PC-3 (cell line): ENCODE measurements around the gene RBPJ. TPM values are rescaled to one million over a fixed set of nuclear protein-coding genes. Genes with fewer than 3 reads are reported as not detected.

Experiments used
- ATAC-seq: fragments of 200-7000 bp; cut with Tn5 transposase; 2 replicates; pipeline ENCODE4 v1.9.1; 2020; ENCODE audit warnings: mild to moderate bottlenecking, moderate library complexity
- BruUV-seq: library from RNA; stranded (reverse); fragments of 400-500 nt; replicated peaks from 2 replicates; lab custom pipeline; 2021; lab: Mats Ljungman, UMichigan
- CTCF ChIA-PET: fragments of 300-600 bp; sonication (Branson Sonifier 250); formaldehyde crosslinking; loops from one replicate; lab custom pipeline; 2022; ENCODE audit warnings: antibody characterized with exemption; lab: Charles Lee
- POLR2A ChIA-PET: fragments of 300-600 bp; sonication (Branson Sonifier 250); formaldehyde crosslinking; loops from one replicate; lab custom pipeline; 2022; ENCODE audit warnings: antibody characterized with exemption; ENCODE audit not compliant: unreplicated experiment; lab: Charles Lee
- DNase-seq: peaks from one replicate; pipeline ENCODE4 v3.0.0-alpha.2; 2015
- H2AFZ ChIP-seq: fragments of 300-600 bp; sonication (generic); 2 replicates; pipeline ENCODE4 v1.6.0; 2016; ENCODE audit warnings: antibody characterized with exemption, low read length
- H3F3A ChIP-seq: fragments of 300-600 bp; sonication (generic); one replicate; pipeline ENCODE4 v1.6.0; 2017; ENCODE audit warnings: antibody characterized with exemption, low read length, control low read depth, mild to moderate bottlenecking; ENCODE audit not compliant: unreplicated experiment
- H3K27ac ChIP-seq: fragments of 300-600 bp; sonication (generic); 2 replicates; pipeline ENCODE4 v1.5.1; 2016; ENCODE audit warnings: mild to moderate bottlenecking, low read length
- H3K27me3 ChIP-seq: fragments of 300-600 bp; sonication (generic); 2 replicates; pipeline ENCODE4 v1.6.1; 2016; ENCODE audit warnings: low read length, mixed read lengths
- H3K36me3 ChIP-seq: fragments of 300-600 bp; sonication (generic); 2 replicates; pipeline ENCODE4 v1.6.1; 2016; ENCODE audit warnings: low read depth, mixed run types, low read length, mixed read lengths
- H3K4me1 ChIP-seq: fragments of 300-600 bp; sonication (generic); 2 replicates; pipeline ENCODE4 v1.5.1; 2016; ENCODE audit warnings: low read length; ENCODE audit not compliant: insufficient read depth
- H3K4me2 ChIP-seq: fragments of 300-600 bp; sonication (generic); 2 replicates; pipeline ENCODE4 v1.6.0; 2016; ENCODE audit warnings: low read length
- H3K4me3 ChIP-seq: fragments of 300-600 bp; sonication (generic); 2 replicates; pipeline ENCODE4 v1.5.1; 2016; ENCODE audit warnings: mild to moderate bottlenecking, low read length, mixed read lengths
- H3K79me2 ChIP-seq: fragments of 300-600 bp; sonication (generic); 2 replicates; pipeline ENCODE4 v1.6.1; 2017; ENCODE audit warnings: low read length, mixed read lengths
- H3K9ac ChIP-seq: fragments of 300-600 bp; sonication (generic); 2 replicates; pipeline ENCODE4 v1.6.0; 2016; ENCODE audit warnings: mild to moderate bottlenecking, low read length
- H3K9me2 ChIP-seq: fragments of 300-600 bp; sonication (generic); replicated peaks from 2 replicates; pipeline ENCODE4 v1.6.1; 2016; ENCODE audit warnings: mixed run types, low read length, mixed read lengths
- H3K9me3 ChIP-seq: fragments of 300-600 bp; sonication (generic); 2 replicates; pipeline ENCODE4 v1.6.1; 2016; ENCODE audit warnings: low read length, mixed read lengths
- H4K20me1 ChIP-seq: fragments of 300-600 bp; sonication (generic); 2 replicates; pipeline ENCODE4 v1.6.1; 2016; ENCODE audit warnings: low read length, mixed read lengths
- EZH2 ChIP-seq: fragments of 300-600 bp; sonication (generic); IDR thresholded peaks from one replicate; pipeline ENCODE4 v1.6.1; 2017; ENCODE audit warnings: antibody characterized with exemption, mild to moderate bottlenecking, low read length; ENCODE audit not compliant: unreplicated experiment
- EZH2phosphoT487 ChIP-seq: fragments of 300-600 bp; sonication (generic); IDR thresholded peaks from 2 replicates; pipeline ENCODE4 v1.6.1; 2018; ENCODE audit warnings: mild to moderate bottlenecking, antibody characterized with exemption, low read length, borderline replicate concordance
- intact Hi-C: fragments of 100-400 bp; cut with micrococcal nuclease; formaldehyde crosslinking; loops from 2 replicates; pipeline ENCODE4 v1.9.0; 2023
- total RNA-seq: library from RNA; depleted of rRNA; stranded (reverse); fragments of >200 nt; gene quantifications from 2 replicates; pipeline ENCODE4 v1.2.3, GENCODE V29; 2014
- TF ChIP-seq, protein P1 (sequence below): fragments of 300-600 bp; sonication (generic); conservative IDR thresholded peaks from 2 replicates; pipeline ENCODE4 v1.5.1; 2017; ENCODE audit warnings: antibody characterized with exemption, low read depth, mild to moderate bottlenecking, low read length

RBPJ gene
- total RNA-seq, 1 experiment from 2014 or later, result 39.1 TPM

DNA sequence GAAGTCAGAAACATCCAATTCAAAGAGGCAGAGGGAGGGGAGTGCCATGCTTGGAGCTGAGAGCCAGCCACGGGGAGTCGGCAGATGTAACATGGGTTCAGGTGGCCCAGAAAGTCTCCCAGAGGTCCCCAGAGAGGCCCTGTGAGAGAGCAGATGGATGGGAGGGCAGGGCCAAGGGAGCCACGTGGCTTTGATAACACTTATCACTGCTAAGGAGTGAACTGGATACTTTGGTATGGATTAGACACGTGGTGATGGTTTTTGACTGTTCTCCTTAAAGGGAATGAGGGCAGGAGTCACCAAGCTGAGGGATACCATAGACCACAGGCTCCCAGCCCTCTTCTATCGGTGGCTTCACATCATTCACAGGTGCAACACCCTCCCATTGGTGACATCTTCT, 155.7 kb downstream of the RBPJ start:
- no peaks in the 10 kb centered on the region for H3K9me3 ChIP-seq

DNA sequence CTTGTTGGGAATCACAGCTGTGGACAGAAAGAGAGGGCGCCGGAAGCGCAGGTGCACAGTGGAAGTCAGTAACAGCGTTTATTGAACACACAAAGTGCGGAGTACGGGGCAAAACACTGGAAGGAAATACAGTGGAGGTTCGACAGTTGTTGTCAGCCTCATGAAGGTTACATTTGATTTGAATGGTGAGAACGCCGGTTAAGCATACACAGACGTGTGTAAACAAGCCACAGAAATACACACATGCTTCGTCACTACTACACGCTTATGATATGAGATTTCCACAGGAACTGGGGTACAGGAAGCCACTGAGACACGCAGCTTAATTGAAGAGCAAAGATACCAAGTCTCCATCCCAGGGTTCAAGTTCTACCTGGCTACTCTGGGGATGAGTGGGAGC, 157.5 kb downstream of the RBPJ start:
- Histone ChIP-seq H3K4me1 (no peaks in the 10 kb centered on the region), H2AFZ (no peak overlapping the region), H3F3A (no peaks in the 10 kb centered on the region), H3K27ac (no peak overlapping the region), H3K9me3 (no peaks in the 10 kb centered on the region), H3K4me3 (no peak overlapping the region), H3K79me2 (no peaks in the 10 kb centered on the region), H3K9ac (no peak overlapping the region), H3K27me3 (no peaks in the 10 kb centered on the region), H4K20me1 (no peaks in the 10 kb centered on the region), H3K9me2 (no peaks in the 10 kb centered on the region), H3K36me3 (no peaks in the 10 kb centered on the region), H3K4me2 (no peak overlapping the region)
- intact Hi-C loops, result no loop called here
- POLR2A ChIA-PET, result no interaction called here
- DNase-seq (no peak), ATAC-seq (no peak)
- TF ChIP-seq EZH2 (no peak), EZH2phosphoT487 (no peak)
- TF ChIP-seq, protein P1, sequence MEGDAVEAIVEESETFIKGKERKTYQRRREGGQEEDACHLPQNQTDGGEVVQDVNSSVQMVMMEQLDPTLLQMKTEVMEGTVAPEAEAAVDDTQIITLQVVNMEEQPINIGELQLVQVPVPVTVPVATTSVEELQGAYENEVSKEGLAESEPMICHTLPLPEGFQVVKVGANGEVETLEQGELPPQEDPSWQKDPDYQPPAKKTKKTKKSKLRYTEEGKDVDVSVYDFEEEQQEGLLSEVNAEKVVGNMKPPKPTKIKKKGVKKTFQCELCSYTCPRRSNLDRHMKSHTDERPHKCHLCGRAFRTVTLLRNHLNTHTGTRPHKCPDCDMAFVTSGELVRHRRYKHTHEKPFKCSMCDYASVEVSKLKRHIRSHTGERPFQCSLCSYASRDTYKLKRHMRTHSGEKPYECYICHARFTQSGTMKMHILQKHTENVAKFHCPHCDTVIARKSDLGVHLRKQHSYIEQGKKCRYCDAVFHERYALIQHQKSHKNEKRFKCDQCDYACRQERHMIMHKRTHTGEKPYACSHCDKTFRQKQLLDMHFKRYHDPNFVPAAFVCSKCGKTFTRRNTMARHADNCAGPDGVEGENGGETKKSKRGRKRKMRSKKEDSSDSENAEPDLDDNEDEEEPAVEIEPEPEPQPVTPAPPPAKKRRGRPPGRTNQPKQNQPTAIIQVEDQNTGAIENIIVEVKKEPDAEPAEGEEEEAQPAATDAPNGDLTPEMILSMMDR, result no peak
- CTCF ChIA-PET, result no interaction called here
- no TSS peak for BruUV-seq

More for the DNA sequence above, 155.7 kb downstream of the RBPJ start:
- intact Hi-C loops, result no loop called here
- H3K27ac ChIP-seq, result no peak overlapping the region
- no peak overlapping the region for H3K4me2 ChIP-seq
- no peak overlapping the region for H2AFZ ChIP-seq
- CTCF ChIA-PET, result no interaction called here
- no peak for TF ChIP-seq EZH2phosphoT487
- TF ChIP-seq, protein P1, result no peak
- no peak for TF ChIP-seq EZH2
- H3K9me2 ChIP-seq, result no peaks in the 10 kb centered on the region
- H3K9ac ChIP-seq, result no peak overlapping the region
- H3K4me1 ChIP-seq, result no peaks in the 10 kb centered on the region
- H3K4me3 ChIP-seq, result no peak overlapping the region
- H3K27me3 ChIP-seq, result no peaks in the 10 kb centered on the region
- BruUV-seq, result no TSS peak
- DNase-seq (no peak), ATAC-seq (no peak)
- no peaks in the 10 kb centered on the region for H3K36me3 ChIP-seq
- no peaks in the 10 kb centered on the region for H3F3A ChIP-seq
- H3K79me2 ChIP-seq, result no peaks in the 10 kb centered on the region
- H4K20me1 ChIP-seq, result no peaks in the 10 kb centered on the region
- POLR2A ChIA-PET, result no interaction called here

DNA sequence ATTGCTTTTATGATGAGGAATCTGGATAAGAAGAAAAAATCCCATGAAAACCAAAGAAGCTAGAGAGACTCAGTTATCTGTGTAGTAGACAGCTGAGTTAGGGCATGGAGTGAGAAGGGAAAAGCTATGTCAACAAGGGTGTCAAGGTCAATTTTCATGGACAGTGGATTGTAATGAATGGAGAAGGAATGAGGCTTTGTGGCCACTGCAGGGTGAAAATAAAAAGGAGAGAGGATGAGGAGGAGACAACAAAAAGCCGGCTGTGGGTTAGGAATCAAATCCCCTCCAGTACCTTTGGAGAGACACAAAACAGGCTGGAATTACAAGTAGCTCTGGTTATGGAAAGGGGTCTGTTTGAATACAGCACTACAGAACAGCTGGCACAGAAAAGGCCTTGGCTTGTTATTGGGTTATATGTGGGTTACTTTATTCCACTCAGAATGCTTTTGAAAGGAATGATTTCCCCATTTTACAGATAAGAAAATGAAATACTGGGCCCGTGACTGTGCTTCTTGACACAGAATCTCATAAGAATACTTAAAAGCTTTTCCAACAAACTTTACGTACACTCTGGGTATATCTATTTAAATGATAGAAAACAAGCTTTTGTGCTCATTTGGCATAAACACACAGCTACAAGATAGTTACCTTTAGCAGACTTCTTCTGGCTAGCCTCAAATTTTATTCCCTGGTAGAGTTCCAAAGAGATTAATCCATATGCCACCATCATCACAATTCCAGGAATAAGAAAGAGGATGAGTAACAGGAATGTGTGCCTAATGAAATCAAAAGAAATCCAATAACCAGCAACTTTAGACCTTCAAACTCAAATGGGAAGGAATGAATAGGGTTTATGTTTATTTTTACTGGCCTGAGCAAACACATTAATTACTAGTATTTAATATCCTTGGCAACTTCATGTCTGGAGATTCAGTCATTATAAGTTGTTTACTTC, 162.0 kb downstream of the RBPJ start:
- Histone ChIP-seq H3K9me2 (no peaks in the 10 kb centered on the region), H3F3A (no peaks in the 10 kb centered on the region), H3K27ac (no peak overlapping the region), H3K79me2 (no peaks in the 10 kb centered on the region), H3K4me1 (no peaks in the 10 kb centered on the region), H2AFZ (no peak overlapping the region), H3K36me3 (no peaks in the 10 kb centered on the region), H3K9me3 (no peaks in the 10 kb centered on the region), H3K27me3 (peaks cover under 1% of the 10 kb centered on the region; the same call in 1 of the 2 replicates), H4K20me1 (no peaks in the 10 kb centered on the region), H3K4me3 (no peak overlapping the region), H3K4me2 (no peak overlapping the region), H3K9ac (no peak overlapping the region)
- DNase-seq (no peak), ATAC-seq (peak; percentile 33; the same call in 1 of the 2 replicates)
- POLR2A ChIA-PET, result no interaction called here
- no peak for TF ChIP-seq EZH2
- TF ChIP-seq, protein P1, result no peak
- no peak for TF ChIP-seq EZH2phosphoT487
- no TSS peak for BruUV-seq
- intact Hi-C loops, result no loop called here
- CTCF ChIA-PET, result no interaction called here
